ENCODE measurements around the gene PPP6R1. TPM values are rescaled to one million over a fixed set of nuclear protein-coding genes. Genes with fewer than 3 reads are reported as not detected.

The PPP6R1 gene
- total RNA-seq, 1 experiment from 2014 or later: 113 TPM

DNA sequence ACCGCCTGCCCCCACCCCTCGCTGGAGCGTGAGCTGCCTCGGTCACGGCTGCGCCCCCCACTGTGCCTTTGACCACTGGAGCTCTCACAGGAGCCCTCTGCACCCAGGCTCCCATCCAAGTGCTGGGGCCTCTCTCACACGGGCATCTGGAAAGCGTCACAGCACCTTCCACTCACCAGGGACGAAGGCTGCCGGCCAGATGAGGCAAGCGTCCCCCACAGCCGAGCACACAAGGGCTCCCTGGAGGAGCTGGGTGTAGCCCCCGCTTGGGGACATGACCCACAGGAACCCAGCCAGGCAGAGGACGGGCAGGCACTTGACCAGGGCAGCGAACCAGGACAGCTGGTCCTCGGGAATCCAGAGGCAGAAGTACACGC lies 30.8 kb downstream of the PPP6R1 start:
- H3K27me3 Mint-ChIP-seq (ENCODE audit: insufficient read depth, unreplicated experiment): no peaks in the 10 kb centered on the region
- no TSS peak for BruUV-seq (replicated peaks)
- Histone ChIP-seq H3K4me1 (peaks cover 32% of the 10 kb centered on the region), H3K27me3 (replicated peaks; ENCODE audit: control insufficient read depth, insufficient read depth, low read length) (no peaks in the 10 kb centered on the region), H3K4me3 (ENCODE audit: low read depth, low read length) (peak overlapping the region; percentile 42), H3K36me3 (ENCODE audit: control insufficient read depth, insufficient read depth, low read length) (peaks cover 4% of the 10 kb centered on the region), H3K9me3 (no peaks in the 10 kb centered on the region)
- intact Hi-C loops (cut with micrococcal nuclease; ENCODE audit: unreplicated experiment): loop anchor here (1.0 kb wide), 2 partner anchors 16 to 31 kb away; partner anchors contain the start of gene PPP6R1
- POLR2A ChIA-PET: no interaction called here
- peak overlapping the region; percentile 98 for H3K27ac Mint-ChIP-seq (ENCODE audit: unreplicated experiment)
- no peak for DNase-seq
- TF ChIP-seq, protein P1, sequence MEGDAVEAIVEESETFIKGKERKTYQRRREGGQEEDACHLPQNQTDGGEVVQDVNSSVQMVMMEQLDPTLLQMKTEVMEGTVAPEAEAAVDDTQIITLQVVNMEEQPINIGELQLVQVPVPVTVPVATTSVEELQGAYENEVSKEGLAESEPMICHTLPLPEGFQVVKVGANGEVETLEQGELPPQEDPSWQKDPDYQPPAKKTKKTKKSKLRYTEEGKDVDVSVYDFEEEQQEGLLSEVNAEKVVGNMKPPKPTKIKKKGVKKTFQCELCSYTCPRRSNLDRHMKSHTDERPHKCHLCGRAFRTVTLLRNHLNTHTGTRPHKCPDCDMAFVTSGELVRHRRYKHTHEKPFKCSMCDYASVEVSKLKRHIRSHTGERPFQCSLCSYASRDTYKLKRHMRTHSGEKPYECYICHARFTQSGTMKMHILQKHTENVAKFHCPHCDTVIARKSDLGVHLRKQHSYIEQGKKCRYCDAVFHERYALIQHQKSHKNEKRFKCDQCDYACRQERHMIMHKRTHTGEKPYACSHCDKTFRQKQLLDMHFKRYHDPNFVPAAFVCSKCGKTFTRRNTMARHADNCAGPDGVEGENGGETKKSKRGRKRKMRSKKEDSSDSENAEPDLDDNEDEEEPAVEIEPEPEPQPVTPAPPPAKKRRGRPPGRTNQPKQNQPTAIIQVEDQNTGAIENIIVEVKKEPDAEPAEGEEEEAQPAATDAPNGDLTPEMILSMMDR (IDR thresholded peaks at IDR 0.05; ENCODE audit: insufficient read depth in 1 of 2, low read depth in 1 of 2, low read length in 1 of 2, severe bottlenecking in 1 of 2, unreplicated experiment in 1 of 2): no peak
- H3K36me3 Mint-ChIP-seq (ENCODE audit: insufficient read depth, unreplicated experiment): peaks cover 76% of the 10 kb centered on the region
- peaks cover 35% of the 10 kb centered on the region for H3K4me1 Mint-ChIP-seq (ENCODE audit: low read depth, unreplicated experiment)
- no peaks in the 10 kb centered on the region for H3K9me3 Mint-ChIP-seq (ENCODE audit: unreplicated experiment)
- CTCF ChIA-PET: no interaction called here
- peak overlapping the region; percentile 60 for H3K4me3 Mint-ChIP-seq (ENCODE audit: unreplicated experiment)

DNA sequence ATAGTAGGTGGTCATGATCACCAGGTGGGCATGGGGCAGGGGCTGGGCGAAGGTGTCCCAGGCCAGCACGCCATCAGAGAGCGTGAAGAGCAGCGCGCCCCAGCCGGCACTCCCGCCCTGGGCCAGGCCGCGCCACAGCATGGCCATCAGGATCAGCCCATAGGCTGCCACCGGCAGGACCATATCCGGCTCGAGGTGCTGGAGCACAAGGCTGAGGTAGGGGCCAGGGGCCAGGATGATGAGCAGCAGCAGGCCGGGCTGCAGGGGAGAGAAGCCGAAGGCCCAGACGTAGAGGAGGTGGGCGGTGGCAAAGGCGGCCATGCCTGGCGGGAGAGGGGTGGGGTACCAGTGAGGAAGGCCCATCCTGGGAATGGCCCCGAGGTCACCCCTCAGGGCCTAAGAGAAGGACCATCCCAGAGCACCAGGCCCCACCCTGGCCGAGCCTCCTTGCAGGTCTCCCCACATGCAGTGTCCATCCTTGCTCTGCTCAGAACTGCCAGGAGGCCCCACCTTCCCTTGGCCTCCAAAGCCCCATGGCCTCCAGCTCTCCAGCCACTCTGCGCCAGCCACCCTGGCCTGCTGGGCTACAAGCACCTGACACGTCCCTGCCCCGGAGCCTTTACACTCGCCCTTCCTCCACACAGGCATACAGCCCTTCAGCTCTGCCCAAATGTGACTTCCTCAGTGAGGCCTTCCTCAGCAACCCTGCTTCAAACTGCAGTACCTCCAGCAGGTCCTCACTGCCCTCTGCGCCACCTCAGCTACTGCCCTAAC lies 31.4 kb downstream of the PPP6R1 start:
- Histone ChIP-seq H3K9me3 (no peaks in the 10 kb centered on the region), H3K36me3 (ENCODE audit: control insufficient read depth, insufficient read depth, low read length) (peaks cover 4% of the 10 kb centered on the region), H3K4me3 (ENCODE audit: low read depth, low read length) (peak overlapping the region; percentile 42), H3K27me3 (replicated peaks; ENCODE audit: control insufficient read depth, insufficient read depth, low read length) (no peaks in the 10 kb centered on the region), H3K4me1 (peaks cover 32% of the 10 kb centered on the region)
- Mint-ChIP-seq H3K4me3 (ENCODE audit: unreplicated experiment) (peak overlapping the region; percentile 60), H3K27ac (ENCODE audit: unreplicated experiment) (peak overlapping the region; percentile 98), H3K9me3 (ENCODE audit: unreplicated experiment) (no peaks in the 10 kb centered on the region), H3K27me3 (ENCODE audit: insufficient read depth, unreplicated experiment) (no peaks in the 10 kb centered on the region), H3K36me3 (ENCODE audit: insufficient read depth, unreplicated experiment) (peaks cover 72% of the 10 kb centered on the region), H3K4me1 (ENCODE audit: low read depth, unreplicated experiment) (peaks cover 35% of the 10 kb centered on the region)
- POLR2A ChIA-PET: no interaction called here
- CTCF ChIA-PET: interaction anchor here (0.9 kb wide), 1 partner anchor 32 kb away, joined by 5 read pairs; no protein-coding TSS in a partner anchor
- no peak for DNase-seq
- intact Hi-C loops (cut with micrococcal nuclease; ENCODE audit: unreplicated experiment): loop anchor here (1.0 kb wide), 2 partner anchors 15 to 32 kb away; partner anchors contain the start of gene PPP6R1
- no TSS peak for BruUV-seq (replicated peaks)
- TF ChIP-seq, protein P1 (IDR thresholded peaks at IDR 0.05; ENCODE audit: insufficient read depth in 1 of 2, low read depth in 1 of 2, low read length in 1 of 2, severe bottlenecking in 1 of 2, unreplicated experiment in 1 of 2): no peak

DNA sequence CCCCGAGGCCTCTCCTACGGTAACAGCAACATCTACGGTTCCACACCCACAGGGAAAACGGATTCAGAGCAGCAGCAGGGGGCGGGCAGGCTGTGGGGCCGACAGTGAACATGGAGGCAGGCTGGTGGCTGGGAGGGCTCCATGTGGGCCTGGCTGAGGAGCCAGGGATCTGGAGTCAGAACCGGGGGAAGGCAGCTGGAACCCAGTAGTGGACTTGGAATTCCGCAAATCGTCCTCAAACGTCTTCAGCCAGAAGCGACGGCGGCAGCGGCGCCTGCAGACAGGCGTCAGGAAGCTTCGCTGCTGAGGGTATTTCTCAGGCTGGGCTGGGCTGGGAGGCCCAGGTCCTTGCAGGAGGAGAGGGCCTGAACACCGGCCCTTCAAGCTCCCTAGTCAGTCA lies 32.0 kb downstream of the PPP6R1 start:
- Mint-ChIP-seq H3K9me3 (ENCODE audit: unreplicated experiment) (peaks cover 1% of the 10 kb centered on the region), H3K27ac (ENCODE audit: unreplicated experiment) (peak overlapping the region; percentile 98), H3K36me3 (ENCODE audit: insufficient read depth, unreplicated experiment) (peaks cover 69% of the 10 kb centered on the region), H3K4me1 (ENCODE audit: low read depth, unreplicated experiment) (peaks cover 35% of the 10 kb centered on the region), H3K4me3 (ENCODE audit: unreplicated experiment) (no peak overlapping the region), H3K27me3 (ENCODE audit: insufficient read depth, unreplicated experiment) (no peaks in the 10 kb centered on the region)
- TF ChIP-seq, protein P1 (IDR thresholded peaks at IDR 0.05; ENCODE audit: insufficient read depth in 1 of 2, low read depth in 1 of 2, low read length in 1 of 2, severe bottlenecking in 1 of 2, unreplicated experiment in 1 of 2): no peak
- Histone ChIP-seq H3K9me3 (no peaks in the 10 kb centered on the region), H3K4me1 (peaks cover 32% of the 10 kb centered on the region), H3K36me3 (ENCODE audit: control insufficient read depth, insufficient read depth, low read length) (peaks cover 3% of the 10 kb centered on the region), H3K27me3 (replicated peaks; ENCODE audit: control insufficient read depth, insufficient read depth, low read length) (no peaks in the 10 kb centered on the region), H3K4me3 (ENCODE audit: low read depth, low read length) (no peak overlapping the region)
- no TSS peak for BruUV-seq (replicated peaks)
- intact Hi-C loops (cut with micrococcal nuclease; ENCODE audit: unreplicated experiment): no loop called here
- ChIA-PET CTCF (interaction anchor here (0.9 kb wide), 1 partner anchor 33 kb away, joined by 5 read pairs; no protein-coding TSS in a partner anchor), POLR2A (no interaction called here)
- DNase-seq: no peak

All from Caco-2 (cell line).